GM23338 (cell line): ENCODE data around the gene RABGAP1L.

ENCODE experiments used
- EZH2 ChIP-seq: fragments of 200-600 bp; sonication (generic); IDR thresholded peaks from one replicate; pipeline ENCODE4 v1.8.0; 2017; ENCODE audit warnings: antibody characterized with exemption, mild to moderate bottlenecking, low read depth; ENCODE audit not compliant: unreplicated experiment
- EZH2phosphoT487 ChIP-seq: fragments of 200-600 bp; sonication (generic); IDR thresholded peaks from one replicate; pipeline ENCODE4 v1.8.1; 2018; ENCODE audit warnings: antibody characterized with exemption; ENCODE audit not compliant: unreplicated experiment
- JUNB ChIP-seq: IDR thresholded peaks from one replicate; pipeline ENCODE4 v1.6.1; 2016; ENCODE audit warnings: antibody characterized with exemption; ENCODE audit not compliant: unreplicated experiment
- POLR2AphosphoS5 ChIP-seq: IDR thresholded peaks from 2 replicates; pipeline ENCODE4 v1.6.1; 2016; ENCODE audit warnings: antibody characterized with exemption, low read depth
- TF ChIP-seq, protein P1 (sequence below), 2 experiments: fragments of 200-600 bp in 1 of 2; sonication (generic) in 1 of 2; conservative IDR thresholded peaks; 2 replicates each; pipeline versions ENCODE4 v1.5.1 to v1.6.1; 2016 to 2017; ENCODE audit warnings: antibody characterized with exemption in 2 of 2, low read depth in 2 of 2, mild to moderate bottlenecking in 2 of 2, moderate library complexity in 1 of 2
- TF ChIP-seq, protein P2 (sequence below): IDR thresholded peaks from one replicate; pipeline ENCODE4 v1.6.1; 2018; ENCODE audit warnings: antibody characterized with exemption; ENCODE audit not compliant: unreplicated experiment
- TF ChIP-seq, protein P3 (sequence below): IDR thresholded peaks from 2 replicates; pipeline ENCODE4 v1.6.1; 2016; ENCODE audit warnings: antibody characterized with exemption

DNA sequence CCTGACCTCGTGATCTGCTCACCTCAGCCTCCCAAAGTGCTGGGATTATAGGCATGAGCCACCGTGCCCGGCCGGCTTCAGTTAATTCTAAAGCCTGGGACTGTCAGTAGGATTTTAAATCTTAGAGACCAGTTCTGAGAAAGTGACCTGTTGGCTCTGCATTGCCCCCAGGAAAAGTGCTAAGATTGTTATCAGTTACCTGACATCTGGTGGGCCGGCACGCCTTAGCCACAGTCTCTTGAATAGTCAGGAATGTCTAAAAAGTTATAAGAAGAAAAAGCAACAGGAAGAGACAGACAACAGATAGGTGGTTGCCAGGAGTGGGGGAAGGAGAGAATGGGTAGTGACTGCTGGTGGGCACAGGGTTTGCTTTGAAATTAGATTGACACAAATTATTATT, 35.1 kb downstream of the RABGAP1L start:
- TF ChIP-seq EZH2: no peak
- TF ChIP-seq, protein P1, sequence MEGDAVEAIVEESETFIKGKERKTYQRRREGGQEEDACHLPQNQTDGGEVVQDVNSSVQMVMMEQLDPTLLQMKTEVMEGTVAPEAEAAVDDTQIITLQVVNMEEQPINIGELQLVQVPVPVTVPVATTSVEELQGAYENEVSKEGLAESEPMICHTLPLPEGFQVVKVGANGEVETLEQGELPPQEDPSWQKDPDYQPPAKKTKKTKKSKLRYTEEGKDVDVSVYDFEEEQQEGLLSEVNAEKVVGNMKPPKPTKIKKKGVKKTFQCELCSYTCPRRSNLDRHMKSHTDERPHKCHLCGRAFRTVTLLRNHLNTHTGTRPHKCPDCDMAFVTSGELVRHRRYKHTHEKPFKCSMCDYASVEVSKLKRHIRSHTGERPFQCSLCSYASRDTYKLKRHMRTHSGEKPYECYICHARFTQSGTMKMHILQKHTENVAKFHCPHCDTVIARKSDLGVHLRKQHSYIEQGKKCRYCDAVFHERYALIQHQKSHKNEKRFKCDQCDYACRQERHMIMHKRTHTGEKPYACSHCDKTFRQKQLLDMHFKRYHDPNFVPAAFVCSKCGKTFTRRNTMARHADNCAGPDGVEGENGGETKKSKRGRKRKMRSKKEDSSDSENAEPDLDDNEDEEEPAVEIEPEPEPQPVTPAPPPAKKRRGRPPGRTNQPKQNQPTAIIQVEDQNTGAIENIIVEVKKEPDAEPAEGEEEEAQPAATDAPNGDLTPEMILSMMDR (conservative IDR thresholded peaks at IDR 0.05; ENCODE audit: low read depth in 2 of 2): no peak
- TF ChIP-seq POLR2AphosphoS5: no peak
- no peak for TF ChIP-seq JUNB
- TF ChIP-seq, protein P2, sequence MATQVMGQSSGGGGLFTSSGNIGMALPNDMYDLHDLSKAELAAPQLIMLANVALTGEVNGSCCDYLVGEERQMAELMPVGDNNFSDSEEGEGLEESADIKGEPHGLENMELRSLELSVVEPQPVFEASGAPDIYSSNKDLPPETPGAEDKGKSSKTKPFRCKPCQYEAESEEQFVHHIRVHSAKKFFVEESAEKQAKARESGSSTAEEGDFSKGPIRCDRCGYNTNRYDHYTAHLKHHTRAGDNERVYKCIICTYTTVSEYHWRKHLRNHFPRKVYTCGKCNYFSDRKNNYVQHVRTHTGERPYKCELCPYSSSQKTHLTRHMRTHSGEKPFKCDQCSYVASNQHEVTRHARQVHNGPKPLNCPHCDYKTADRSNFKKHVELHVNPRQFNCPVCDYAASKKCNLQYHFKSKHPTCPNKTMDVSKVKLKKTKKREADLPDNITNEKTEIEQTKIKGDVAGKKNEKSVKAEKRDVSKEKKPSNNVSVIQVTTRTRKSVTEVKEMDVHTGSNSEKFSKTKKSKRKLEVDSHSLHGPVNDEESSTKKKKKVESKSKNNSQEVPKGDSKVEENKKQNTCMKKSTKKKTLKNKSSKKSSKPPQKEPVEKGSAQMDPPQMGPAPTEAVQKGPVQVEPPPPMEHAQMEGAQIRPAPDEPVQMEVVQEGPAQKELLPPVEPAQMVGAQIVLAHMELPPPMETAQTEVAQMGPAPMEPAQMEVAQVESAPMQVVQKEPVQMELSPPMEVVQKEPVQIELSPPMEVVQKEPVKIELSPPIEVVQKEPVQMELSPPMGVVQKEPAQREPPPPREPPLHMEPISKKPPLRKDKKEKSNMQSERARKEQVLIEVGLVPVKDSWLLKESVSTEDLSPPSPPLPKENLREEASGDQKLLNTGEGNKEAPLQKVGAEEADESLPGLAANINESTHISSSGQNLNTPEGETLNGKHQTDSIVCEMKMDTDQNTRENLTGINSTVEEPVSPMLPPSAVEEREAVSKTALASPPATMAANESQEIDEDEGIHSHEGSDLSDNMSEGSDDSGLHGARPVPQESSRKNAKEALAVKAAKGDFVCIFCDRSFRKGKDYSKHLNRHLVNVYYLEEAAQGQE: no peak
- TF ChIP-seq, protein P3, sequence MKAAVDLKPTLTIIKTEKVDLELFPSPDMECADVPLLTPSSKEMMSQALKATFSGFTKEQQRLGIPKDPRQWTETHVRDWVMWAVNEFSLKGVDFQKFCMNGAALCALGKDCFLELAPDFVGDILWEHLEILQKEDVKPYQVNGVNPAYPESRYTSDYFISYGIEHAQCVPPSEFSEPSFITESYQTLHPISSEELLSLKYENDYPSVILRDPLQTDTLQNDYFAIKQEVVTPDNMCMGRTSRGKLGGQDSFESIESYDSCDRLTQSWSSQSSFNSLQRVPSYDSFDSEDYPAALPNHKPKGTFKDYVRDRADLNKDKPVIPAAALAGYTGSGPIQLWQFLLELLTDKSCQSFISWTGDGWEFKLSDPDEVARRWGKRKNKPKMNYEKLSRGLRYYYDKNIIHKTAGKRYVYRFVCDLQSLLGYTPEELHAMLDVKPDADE: no peak
- no peak for TF ChIP-seq EZH2phosphoT487
